Measurements from ENCODE around the gene ELFN2.
A peak's percentile ranks its signal among the peaks of the same experiment; 100 is the strongest.
"Not testable (repeated sequence)": the region's sequence is repeated elsewhere in the genome, so short reads cannot be mapped to it uniquely, and the experiment has no call there.

The ELFN2 gene

GRCh38 chr22:37333724-37334460 is 93.4 kb downstream of the ELFN2 start:
- DNase-seq, result no peak

GRCh38 chr22:37331856-37332536 is 95.3 kb downstream of the ELFN2 start:
- DNase-seq, result no peak

- DNase-seq, result peak; percentile 56
Measured at GRCh38 chr22:37331034-37331428, 96.2 kb downstream of the ELFN2 start.

GRCh38 chr22:37330200-37331033 is 96.9 kb downstream of the ELFN2 start:
- peak; percentile 93 for DNase-seq

GRCh38 chr22:37329238-37330140 is 97.8 kb downstream of the ELFN2 start:
- no peak for DNase-seq

- DNase-seq, result not testable (repeated sequence)
Measured at GRCh38 chr22:37328538-37329237, 98.6 kb downstream of the ELFN2 start.

GRCh38 chr22:37328017-37328416 is 99.3 kb downstream of the ELFN2 start:
- DNase-seq, result no peak

GRCh38 chr22:37326726-37327125 is 100.6 kb downstream of the ELFN2 start:
- no peak for DNase-seq

- no peak for DNase-seq
Measured at GRCh38 chr22:37325039-37325395, 102.3 kb downstream of the ELFN2 start.

- DNase-seq, result no peak
Measured at GRCh38 chr22:37324340-37325038, 102.8 kb downstream of the ELFN2 start.

- no peak for DNase-seq
Measured at GRCh38 chr22:37320726-37321677, 106.3 kb downstream of the ELFN2 start.

- no peak for DNase-seq
Measured at GRCh38 chr22:37319469-37319868, 107.8 kb downstream of the ELFN2 start.

GRCh38 chr22:37318364-37319109 is 108.7 kb downstream of the ELFN2 start:
- DNase-seq, result no peak

Measured in NCI-H1436 (cell line).